ENCODE results near the gene HLA-DOA.

HLA-DOA gene

GRCh38 chr6:32977953-32978324 lies 31.5 kb downstream of the HLA-DOA start:
- DNase-seq (ENCODE audit: low read depth), result no peak

GRCh38 chr6:32977272-32977952 lies 32.0 kb downstream of the HLA-DOA start:
- DNase-seq (ENCODE audit: low read depth), result no peak

GRCh38 chr6:32976334-32977069 lies 32.9 kb downstream of the HLA-DOA start:
- no peak for DNase-seq (ENCODE audit: low read depth)

- no peak for DNase-seq (ENCODE audit: low read depth)
These were observed 33.5 kb downstream of the HLA-DOA start for GRCh38 chr6:32975886-32976285.

- DNase-seq (ENCODE audit: low read depth), result no peak
These were observed 34.7 kb downstream of the HLA-DOA start for GRCh38 chr6:32974541-32975308.

- no peak for DNase-seq (ENCODE audit: low read depth)
These were observed 35.4 kb downstream of the HLA-DOA start for GRCh38 chr6:32974016-32974333.

GRCh38 chr6:32973144-32974015 lies 36.0 kb downstream of the HLA-DOA start:
- DNase-seq (ENCODE audit: low read depth), result peak; percentile 48

- no peak for DNase-seq (ENCODE audit: low read depth)
These were observed 36.8 kb downstream of the HLA-DOA start for GRCh38 chr6:32972353-32973143.

GRCh38 chr6:32971581-32972352 lies 37.6 kb downstream of the HLA-DOA start:
- peak; percentile 100 for DNase-seq (ENCODE audit: low read depth)

GRCh38 chr6:32971242-32971580 lies 38.2 kb downstream of the HLA-DOA start:
- DNase-seq (ENCODE audit: low read depth), result no peak

GRCh38 chr6:32970413-32971241 lies 38.8 kb downstream of the HLA-DOA start:
- DNase-seq (ENCODE audit: low read depth), result peak; percentile 70

- peak; percentile 61 for DNase-seq (ENCODE audit: low read depth)
These were observed 39.5 kb downstream of the HLA-DOA start for GRCh38 chr6:32969685-32970412.

GRCh38 chr6:32968867-32969684 lies 40.3 kb downstream of the HLA-DOA start:
- DNase-seq (ENCODE audit: low read depth), result peak; percentile 33

GRCh38 chr6:32968093-32968866 lies 41.1 kb downstream of the HLA-DOA start, which contains the start of gene BRD2:
TSS of gene BRD2 (plus strand) at chr6:32968594. CDS start at chr6:32972899, 4,305 bp downstream.
- DNase-seq (ENCODE audit: low read depth), result peak; percentile 95

GRCh38 chr6:32967151-32968091 lies 42.0 kb downstream of the HLA-DOA start:
- DNase-seq (ENCODE audit: low read depth), result no peak

- DNase-seq (ENCODE audit: low read depth), result no peak
These were observed 44.6 kb downstream of the HLA-DOA start for GRCh38 chr6:32964776-32965175.
